T-cell (primary cell): Measurements from ENCODE around the gene SERPINH1. TPM values are rescaled to one million over a fixed set of nuclear protein-coding genes. Genes with fewer than 3 reads are reported as not detected.

Source experiments
- ATAC-seq, 4 experiments: fragments of 200-7000 bp in 3 of 4; fragments of 150-1000 bp in 1 of 4; cut with Tn5 transposase; replicated peaks in 1 of 4; 1 replicate in 3 of 4; 2 replicates in 1 of 4; pipeline ENCODE4 v1.10.0; 2021; ENCODE audit warnings: moderate library complexity in 3 of 4, mild to moderate bottlenecking in 2 of 4, moderate number of reproducible peaks in 1 of 4
- CTCF ChIA-PET, 2 donors: fragments of 300-600 bp; sonication (Branson Sonifier 250); formaldehyde crosslinking; loops; one replicate each; lab custom pipeline; 2022; ENCODE audit warnings: antibody characterized with exemption in 2 of 2; lab: Charles Lee
- POLR2A ChIA-PET, 2 donors: fragments of 300-600 bp; sonication (Branson Sonifier 250); formaldehyde crosslinking; loops; one replicate each; lab custom pipeline; 2022; ENCODE audit warnings: antibody characterized with exemption in 2 of 2; lab: Charles Lee
- DNase-seq, 35 experiments: peaks; one replicate each; pipeline versions ENCODE4 v3.0.0 to v3.0.0-alpha.2; 2013 to 2023
- H3K27ac ChIP-seq: one replicate; pipeline ENCODE4 v1.5.1; 2013; ENCODE audit warnings: low read length
- H3K27me3 ChIP-seq, 2 experiments: replicated peaks in 1 of 2; 1 replicate in 1 of 2; 2 replicates in 1 of 2; pipeline versions ENCODE4 v1.6.1 to v1.7.0; 2013; ENCODE audit warnings: low read length in 1 of 2, mixed read lengths in 1 of 2; ENCODE audit not compliant: control insufficient read depth in 2 of 2, insufficient read depth in 2 of 2; ENCODE audit errors: extremely low read depth in 1 of 2
- H3K36me3 ChIP-seq, 2 donors: 1 replicate in 1 of 2; 2 replicates in 1 of 2; pipeline versions ENCODE4 v1.6.1 to v1.7.0; 2013; ENCODE audit warnings: low read length in 1 of 2; ENCODE audit not compliant: control insufficient read depth in 2 of 2, insufficient read depth in 1 of 2; ENCODE audit errors: extremely low read depth in 1 of 2
- H3K4me1 ChIP-seq, 2 experiments: 1 replicate in 1 of 2; 2 replicates in 1 of 2; pipeline versions ENCODE4 v1.6.1 to v1.7.0; 2013; ENCODE audit warnings: low read length in 2 of 2, mixed read lengths in 1 of 2; ENCODE audit not compliant: insufficient read depth in 2 of 2, control insufficient read depth in 1 of 2; ENCODE audit errors: extremely low read depth in 1 of 2
- H3K4me3 ChIP-seq, 2 donors: 1 replicate in 1 of 2; 2 replicates in 1 of 2; pipeline versions ENCODE4 v1.5.1 to v1.7.0; 2013; ENCODE audit warnings: mild to moderate bottlenecking in 2 of 2, low read length in 1 of 2, moderate library complexity in 1 of 2; ENCODE audit not compliant: control insufficient read depth in 1 of 2; ENCODE audit errors: extremely low read depth in 1 of 2
- H3K9me3 ChIP-seq: 2 replicates; pipeline ENCODE4 v1.7.0; 2013
- H3K27ac Mint-ChIP-seq, 2 donors: one replicate each; pipeline ENCODE4 v1.8.0; 2020 to 2021; ENCODE audit warnings: mild to moderate bottlenecking in 2 of 2, mixed read lengths in 2 of 2
- H3K27me3 Mint-ChIP-seq, 2 donors: one replicate each; pipeline ENCODE4 v1.8.0; 2021 to 2022; ENCODE audit warnings: mixed read lengths in 2 of 2
- H3K36me3 Mint-ChIP-seq: one replicate; pipeline ENCODE4 v1.8.0; 2021; ENCODE audit warnings: mixed read lengths
- H3K4me1 Mint-ChIP-seq, 3 donors: one replicate each; pipeline ENCODE4 v1.8.0; 2020 to 2022; ENCODE audit warnings: mixed read lengths in 3 of 3, mild to moderate bottlenecking in 1 of 3
- H3K4me3 Mint-ChIP-seq, 3 donors: one replicate each; pipeline ENCODE4 v1.8.0; 2020 to 2022; ENCODE audit warnings: mild to moderate bottlenecking in 3 of 3, mixed read lengths in 3 of 3, moderate library complexity in 3 of 3
- H3K9me3 Mint-ChIP-seq, 3 donors: one replicate each; pipeline ENCODE4 v1.8.0; 2020 to 2022; ENCODE audit warnings: mixed read lengths in 3 of 3
- WGBS: methylation state at CpG from one replicate; pipeline ENCODE4 v1.1.5; 2013; ENCODE audit warnings: missing lambda C conversion rate; ENCODE audit not compliant: insufficient coverage; 5-methylcytosine and 5-hydroxymethylcytosine counted together
- total RNA-seq, 35 experiments: library from RNA in 6 of 35; stranded (reverse) in 6 of 35; fragments of 120-200 nt in 1 of 35; gene quantifications; one replicate each; pipeline versions ENCODE4 v1.2.1 to v1.2.4 and lab custom pipeline; 2013 to 2026

Gene SERPINH1
- total RNA-seq, 5 donors from 2014 or later (not counting 1 experiment from before 2014, with no cell fraction given), result 5.2 to 16.4 (median 13.9) TPM

GRCh38 chr11:75563501-75563977 is 1.5 kb downstream of the SERPINH1 start:
- H3K27ac Mint-ChIP-seq, result peak overlapping the region; percentile 97 to 98
- peaks cover 44 to 50% (median 49%) of the 10 kb centered on the region in 3 donors for H3K4me1 Mint-ChIP-seq
- H3K27ac ChIP-seq, result peak overlapping the region; percentile 75
- no peak overlapping the region for H3K4me3 ChIP-seq
- peaks cover 0 to 5% of the 10 kb centered on the region in 2 donors for H3K36me3 ChIP-seq
- H3K36me3 Mint-ChIP-seq, result peaks cover 3% of the 10 kb centered on the region
- ATAC-seq (no peak), DNase-seq (no peak)
- ChIA-PET POLR2A (no interaction called here), CTCF (no interaction called here)
- peaks cover 3 to 47% of the 10 kb centered on the region in 2 experiments for H3K4me1 ChIP-seq
- WGBS, result 94% methylated on average over 2 of the region's 5 CpGs
- no peaks in the 10 kb centered on the region for H3K9me3 Mint-ChIP-seq
- no peaks in the 10 kb centered on the region for H3K27me3 ChIP-seq
- no peaks in the 10 kb centered on the region for H3K9me3 ChIP-seq
- peak overlapping the region; percentile 97 to 98 (median 98) for H3K4me3 Mint-ChIP-seq
- no peaks in the 10 kb centered on the region for H3K27me3 Mint-ChIP-seq

- 97% methylated on average over 8 of the region's 9 CpGs for WGBS
- H3K9me3 ChIP-seq, result no peaks in the 10 kb centered on the region
- H3K4me1 ChIP-seq, result peaks cover 3 to 47% of the 10 kb centered on the region in 2 experiments
- peaks cover 1 to 7% of the 10 kb centered on the region in 2 donors for H3K36me3 ChIP-seq
- Mint-ChIP-seq H3K36me3 (peaks cover 8% of the 10 kb centered on the region), H3K4me3 (peak overlapping the region; percentile 97 to 98 (median 98)), H3K27ac (peak overlapping the region; percentile 97 to 98), H3K4me1 (peaks cover 44 to 50% (median 49%) of the 10 kb centered on the region in 3 donors), H3K27me3 (no peaks in the 10 kb centered on the region), H3K9me3 (no peaks in the 10 kb centered on the region)
- no peak for ATAC-seq
- no peak overlapping the region for H3K4me3 ChIP-seq
- ChIA-PET CTCF (no interaction called here), POLR2A (no interaction called here)
- H3K27ac ChIP-seq, result no peak overlapping the region
- DNase-seq, result no peak
- no peaks in the 10 kb centered on the region for H3K27me3 ChIP-seq
These were observed 2.0 kb downstream of the SERPINH1 start for GRCh38 chr11:75563978-75564552.

DNA sequence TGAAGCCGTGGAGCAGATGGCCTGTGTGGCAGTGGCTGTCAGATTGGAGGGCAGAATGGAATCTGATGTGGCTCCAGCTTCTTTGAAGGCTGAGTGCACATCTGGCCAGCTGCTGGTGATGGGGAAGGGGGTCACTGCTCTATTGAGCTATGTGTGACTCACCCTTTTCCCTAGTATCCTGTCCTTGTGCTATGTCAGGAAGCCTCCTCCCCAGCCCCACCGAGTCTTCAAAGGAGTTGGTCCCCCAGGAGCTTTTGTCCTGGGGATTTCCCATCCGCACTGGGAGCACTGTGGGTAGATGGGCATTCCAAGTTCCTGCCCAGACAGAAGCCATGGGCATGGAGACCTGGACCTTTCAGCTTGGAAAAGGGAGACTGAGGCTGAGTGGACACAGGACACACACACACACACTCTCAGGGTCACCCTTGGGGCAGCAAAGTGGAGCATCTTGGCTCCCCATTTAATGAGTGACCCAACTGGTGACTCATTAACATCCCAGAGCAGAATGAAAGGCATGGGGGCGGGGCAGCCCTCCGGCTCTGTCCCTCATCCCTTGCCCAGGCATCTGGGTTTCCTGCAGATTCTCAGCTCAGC is 3.3 kb downstream of the SERPINH1 start:
- no peak overlapping the region for H3K4me3 ChIP-seq
- ChIA-PET CTCF (no interaction called here), POLR2A (no interaction called here)
- no peak overlapping the region for H3K4me3 Mint-ChIP-seq
- H3K27me3 ChIP-seq, result no peaks in the 10 kb centered on the region
- H3K4me1 ChIP-seq, result peaks cover 3 to 47% of the 10 kb centered on the region in 2 experiments
- peaks cover 12% of the 10 kb centered on the region for H3K36me3 Mint-ChIP-seq
- no peak for DNase-seq
- H3K27ac Mint-ChIP-seq, result no peak overlapping the region
- no peaks in the 10 kb centered on the region for H3K27me3 Mint-ChIP-seq
- no peaks in the 10 kb centered on the region for H3K9me3 Mint-ChIP-seq
- no peak overlapping the region for H3K27ac ChIP-seq
- H3K9me3 ChIP-seq, result no peaks in the 10 kb centered on the region
- WGBS, result 100% methylated on average over 3 of the region's 5 CpGs
- H3K36me3 ChIP-seq, result peaks cover 10 to 12% of the 10 kb centered on the region in 2 donors
- peaks cover 44 to 50% (median 49%) of the 10 kb centered on the region in 3 donors for H3K4me1 Mint-ChIP-seq
- ATAC-seq, result no peak

DNA sequence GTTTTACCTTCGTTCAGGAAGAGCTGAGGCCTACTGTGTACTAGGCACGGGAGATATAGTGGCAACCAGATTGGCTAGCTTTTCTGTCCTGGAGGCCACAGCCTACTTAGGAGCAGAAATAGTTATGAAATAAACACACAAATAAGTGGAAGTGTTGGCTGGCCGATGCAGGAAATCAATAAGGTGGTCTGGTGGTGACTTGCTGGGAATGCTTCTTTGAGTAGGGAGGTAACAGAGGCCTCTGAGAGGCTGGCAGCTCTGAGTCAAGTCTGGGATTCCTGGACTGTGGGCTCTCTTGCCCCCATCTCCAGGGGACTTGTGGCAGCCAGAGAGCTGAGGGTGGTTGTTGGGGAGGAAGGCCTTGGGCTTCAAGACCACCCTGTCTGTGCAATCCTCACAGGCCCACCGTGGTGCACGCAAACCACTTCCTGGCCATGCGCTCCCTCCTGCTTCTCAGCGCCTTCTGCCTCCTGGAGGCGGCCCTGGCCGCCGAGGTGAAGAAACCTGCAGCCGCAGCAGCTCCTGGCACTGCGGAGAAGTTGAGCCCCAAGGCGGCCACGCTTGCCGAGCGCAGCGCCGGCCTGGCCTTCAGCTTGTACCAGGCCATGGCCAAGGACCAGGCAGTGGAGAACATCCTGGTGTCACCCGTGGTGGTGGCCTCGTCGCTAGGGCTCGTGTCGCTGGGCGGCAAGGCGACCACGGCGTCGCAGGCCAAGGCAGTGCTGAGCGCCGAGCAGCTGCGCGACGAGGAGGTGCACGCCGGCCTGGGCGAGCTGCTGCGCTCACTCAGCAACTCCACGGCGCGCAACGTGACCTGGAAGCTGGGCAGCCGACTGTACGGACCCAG is 4.1 kb downstream of the SERPINH1 start:
- H3K27me3 ChIP-seq, result no peaks in the 10 kb centered on the region
- H3K27ac ChIP-seq, result no peak overlapping the region
- H3K4me3 ChIP-seq, result no peak overlapping the region
- H3K9me3 ChIP-seq, result no peaks in the 10 kb centered on the region
- ATAC-seq (no peak), DNase-seq (peak in 2 of 35 experiments; percentile 7 to 10)
- H3K4me1 ChIP-seq, result peaks cover 3 to 46% of the 10 kb centered on the region in 2 experiments
- peaks cover 16 to 19% of the 10 kb centered on the region in 2 donors for H3K36me3 ChIP-seq
- ChIA-PET POLR2A (no interaction called here), CTCF (no interaction called here)
- Mint-ChIP-seq H3K27ac (peak overlapping the region in 1 of 2 donors; percentile 61), H3K4me3 (no peak overlapping the region), H3K4me1 (peaks cover 44 to 47% (median 45%) of the 10 kb centered on the region in 3 donors), H3K27me3 (no peaks in the 10 kb centered on the region), H3K36me3 (peaks cover 15% of the 10 kb centered on the region), H3K9me3 (no peaks in the 10 kb centered on the region)
- 76% methylated on average over 42 of the region's 43 CpGs for WGBS

DNA sequence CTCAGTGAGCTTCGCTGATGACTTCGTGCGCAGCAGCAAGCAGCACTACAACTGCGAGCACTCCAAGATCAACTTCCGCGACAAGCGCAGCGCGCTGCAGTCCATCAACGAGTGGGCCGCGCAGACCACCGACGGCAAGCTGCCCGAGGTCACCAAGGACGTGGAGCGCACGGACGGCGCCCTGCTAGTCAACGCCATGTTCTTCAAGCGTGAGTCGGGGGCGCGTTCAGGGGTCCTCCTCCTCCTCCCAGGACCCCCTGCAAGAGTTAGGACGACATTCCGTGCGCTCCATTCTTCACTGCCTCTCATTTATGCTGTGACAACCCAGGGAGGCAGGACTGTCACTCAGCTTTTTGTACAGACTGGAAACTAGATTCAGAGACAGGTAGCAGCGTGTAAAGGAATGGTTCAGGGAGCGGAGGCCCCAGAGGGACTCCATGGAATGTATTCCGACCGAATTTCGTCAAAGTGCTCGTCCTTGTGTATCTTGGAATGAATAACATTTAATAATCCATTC is 4.8 kb downstream of the SERPINH1 start:
- Mint-ChIP-seq H3K4me1 (peaks cover 39 to 40% (median 39%) of the 10 kb centered on the region in 3 donors), H3K36me3 (peaks cover 15% of the 10 kb centered on the region), H3K27ac (no peak overlapping the region), H3K9me3 (no peaks in the 10 kb centered on the region), H3K4me3 (no peak overlapping the region), H3K27me3 (no peaks in the 10 kb centered on the region)
- DNase-seq (no peak), ATAC-seq (no peak)
- ChIA-PET POLR2A (no interaction called here), CTCF (no interaction called here)
- Histone ChIP-seq H3K4me1 (peaks cover 3 to 39% of the 10 kb centered on the region in 2 experiments), H3K27me3 (no peaks in the 10 kb centered on the region), H3K36me3 (peaks cover 20 to 24% of the 10 kb centered on the region in 2 donors), H3K27ac (no peak overlapping the region), H3K4me3 (no peak overlapping the region), H3K9me3 (no peaks in the 10 kb centered on the region)
- WGBS, result 99% methylated on average over 29 of the region's 34 CpGs

DNA sequence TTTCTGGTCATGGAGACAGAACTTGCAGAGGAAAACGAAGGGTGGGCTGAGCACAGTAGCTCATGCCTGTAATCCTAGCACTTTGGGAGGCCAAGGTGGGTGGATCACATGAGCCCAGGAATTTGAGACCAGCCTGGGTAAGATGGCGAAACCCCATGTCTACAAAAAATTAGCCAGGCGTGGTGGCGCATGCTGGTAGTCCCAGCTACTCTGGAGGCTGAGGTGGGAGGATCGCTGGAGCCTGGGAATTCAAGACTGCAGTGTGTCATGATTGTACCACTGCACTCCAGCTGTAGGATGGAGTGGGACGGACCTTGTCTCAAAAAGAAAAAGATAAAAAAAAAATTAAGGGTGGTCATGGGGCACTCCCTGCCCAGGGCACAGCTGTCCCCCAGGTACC is 5.9 kb downstream of the SERPINH1 start:
- ChIA-PET POLR2A (no interaction called here), CTCF (no interaction called here)
- Mint-ChIP-seq H3K4me1 (peaks cover 27 to 32% (median 29%) of the 10 kb centered on the region in 3 donors), H3K4me3 (no peak overlapping the region), H3K27ac (peak overlapping the region in 1 of 2 donors; percentile 22), H3K9me3 (no peaks in the 10 kb centered on the region), H3K36me3 (peaks cover 16% of the 10 kb centered on the region), H3K27me3 (no peaks in the 10 kb centered on the region)
- H3K36me3 ChIP-seq, result peaks cover 21 to 28% of the 10 kb centered on the region in 2 donors
- H3K27ac ChIP-seq, result no peak overlapping the region
- ATAC-seq (no peak), DNase-seq (no peak)
- H3K9me3 ChIP-seq, result no peaks in the 10 kb centered on the region
- H3K27me3 ChIP-seq, result no peaks in the 10 kb centered on the region
- H3K4me3 ChIP-seq, result no peak overlapping the region
- WGBS, result 96% methylated on average over 5 of the region's 6 CpGs
- H3K4me1 ChIP-seq, result peaks cover under 1 to 34% of the 10 kb centered on the region in 2 experiments
